ENCODE results near the gene CCDC88C.

The CCDC88C gene

GRCh38 chr14:91291786-91292405 lies 125.7 kb downstream of the CCDC88C start:
- DNase-seq, result no peak

- DNase-seq, result no peak
Measured at GRCh38 chr14:91290986-91291385, 126.6 kb downstream of the CCDC88C start.

- DNase-seq, result no peak
Measured at GRCh38 chr14:91289464-91289863, 128.2 kb downstream of the CCDC88C start.

- no peak for DNase-seq
Measured at GRCh38 chr14:91288876-91289275, 128.7 kb downstream of the CCDC88C start.

- peak in 44 of 51 donors; percentile 6 to 84 (median 45) for DNase-seq
Measured at GRCh38 chr14:91286530-91286937, 131.1 kb downstream of the CCDC88C start.

- no peak for DNase-seq
Measured at GRCh38 chr14:91284791-91285548, 132.7 kb downstream of the CCDC88C start.

GRCh38 chr14:91284146-91284790 lies 133.4 kb downstream of the CCDC88C start:
- no peak for DNase-seq

GRCh38 chr14:91283666-91284065 lies 134.0 kb downstream of the CCDC88C start:
- no peak for DNase-seq

- no peak for DNase-seq
Measured at GRCh38 chr14:91282954-91283645, 134.5 kb downstream of the CCDC88C start.

- no peak for DNase-seq
Measured at GRCh38 chr14:91281346-91281745, 136.3 kb downstream of the CCDC88C start.

GRCh38 chr14:91280129-91280528 lies 137.5 kb downstream of the CCDC88C start:
- DNase-seq, result no peak

- no peak for DNase-seq
Measured at GRCh38 chr14:91279354-91279753, 138.3 kb downstream of the CCDC88C start.

GRCh38 chr14:91278383-91278715 lies 139.3 kb downstream of the CCDC88C start:
- no peak for DNase-seq

- peak in 1 of 51 donors; percentile 7 for DNase-seq
Measured at GRCh38 chr14:91277546-91278382, 139.9 kb downstream of the CCDC88C start.

GRCh38 chr14:91274796-91275195 lies 142.8 kb downstream of the CCDC88C start:
- DNase-seq, result no peak

- DNase-seq, result no peak
Measured at GRCh38 chr14:91273885-91274273, 143.7 kb downstream of the CCDC88C start.

- DNase-seq, result no peak
Measured at GRCh38 chr14:91273273-91273884, 144.2 kb downstream of the CCDC88C start.

GRCh38 chr14:91272341-91273272 lies 145.0 kb downstream of the CCDC88C start:
- no peak for DNase-seq

- no peak for DNase-seq
Measured at GRCh38 chr14:91271639-91272038, 146.0 kb downstream of the CCDC88C start.

GRCh38 chr14:91270619-91271018 lies 147.0 kb downstream of the CCDC88C start:
- no peak for DNase-seq

All from hypothalamus (tissue), 51 donors.